ENCODE measurements around the gene SIGLEC1. TPM values are rescaled to one million over a fixed set of nuclear protein-coding genes. Genes with fewer than 3 reads are reported as not detected.

The SIGLEC1 gene
- total and polyA plus RNA-seq, 2 of the 8 experiments (the other 6 are each of a cell fraction or from before 2014, with no cell fraction given) = 0.02 TPM; not detected in 1

- Histone ChIP-seq H3K9me3 (ENCODE audit: insufficient read depth in 2 of 2, low read depth in 1 of 2, low read length in 1 of 2) (no peaks in the 10 kb centered on the region), H3K14ac (ENCODE audit: insufficient read length) (no peak overlapping the region), H4K20me1 (replicated peaks in 1 of 2; ENCODE audit: control insufficient read depth in 1 of 2, insufficient read depth in 2 of 2, low read length in 2 of 2) (no peaks in the 10 kb centered on the region), H3K27me3 (replicated peaks in 1 of 4; ENCODE audit: control insufficient read depth in 3 of 4, extremely low read depth in 1 of 4, insufficient read depth in 3 of 4, low read length in 3 of 4) (no peaks in the 10 kb centered on the region; a peak in 1 of 7 replicates), H2BK20ac (ENCODE audit: low read length) (no peak overlapping the region), H2AFZ (ENCODE audit: low read length) (no peak overlapping the region), H3K23me2 (ENCODE audit: low read depth, low read length) (peaks cover 2% of the 10 kb centered on the region; the same call in 1 of the 2 replicates), H2BK15ac (ENCODE audit: low read length) (no peak overlapping the region), H4K91ac (replicated peaks; ENCODE audit: insufficient read length, low read length) (no peak overlapping the region), H3K4ac (replicated peaks; ENCODE audit: insufficient read length, low read depth, low read length) (no peak overlapping the region), H3K18ac (ENCODE audit: extremely low read depth, low read length) (no peak overlapping the region), H2BK12ac (ENCODE audit: low read depth, low read length) (no peak overlapping the region), H3K4me3 (ENCODE audit: extremely low read depth in 1 of 4, insufficient read depth in 2 of 4, low read depth in 3 of 4, low read length in 4 of 4) (no peak overlapping the region), H3K79me2 (ENCODE audit: control insufficient read depth in 1 of 2, insufficient read depth in 2 of 2, low read length in 2 of 2) (no peaks in the 10 kb centered on the region), H3K9ac (replicated peaks in 1 of 4; ENCODE audit: extremely low read depth in 1 of 4, low read depth in 3 of 4, low read length in 3 of 4) (no peak overlapping the region), H3K27ac (ENCODE audit: low read depth, low read length) (no peak overlapping the region), H2AK5ac (ENCODE audit: low read depth, low read length) (no peak overlapping the region), H3K36me3 (ENCODE audit: control insufficient read depth in 2 of 4, insufficient read depth in 4 of 4, low read length in 3 of 4) (no peaks in the 10 kb centered on the region), H3K4me1 (replicated peaks in 1 of 4; ENCODE audit: control insufficient read depth in 3 of 4, insufficient read depth in 4 of 4, low read length in 3 of 4) (no peaks in the 10 kb centered on the region), H3K56ac (replicated peaks; ENCODE audit: insufficient read length, low read depth, low read length) (no peak overlapping the region), H4K8ac (ENCODE audit: extremely low read depth, insufficient read depth, low read length) (peak overlapping the region; percentile 22; the same call in 1 of the 2 replicates), H4K5ac (ENCODE audit: insufficient read length, low read depth, low read length) (no peak overlapping the region), H3K79me1 (ENCODE audit: low read depth, low read length) (no peaks in the 10 kb centered on the region), H3K23ac (ENCODE audit: insufficient read length) (no peak overlapping the region), H2BK120ac (replicated peaks; ENCODE audit: low read depth, low read length) (no peak overlapping the region), H3K4me2 (ENCODE audit: insufficient read depth in 1 of 2, low read depth in 2 of 2, low read length in 2 of 2) (no peak overlapping the region), H2BK5ac (ENCODE audit: low read depth, low read length) (no peak overlapping the region)
- ChIA-PET POLR2A (ENCODE audit: partially characterized antibody) (interaction anchor here (1.1 kb wide), 1 partner anchor 9 kb away, joined by 3 read pairs; no protein-coding TSS in a partner anchor), CTCF (ENCODE audit: partially characterized antibody) (interaction anchor here (0.9 to 45.1 kb wide), 9 partner anchors 7 to 143 kb away, joined by 3 to 1432 read pairs (median 4); partner anchors contain the start of genes ADAM33 and SIGLEC1)
- FAIRE-seq (no peak), DNase-seq (ENCODE audit: low read depth in 1 of 2, low spot score in 2 of 2) (no peak)
- WGBS, 2 experiments (ENCODE audit: extremely low coverage in 1 of 2, insufficient coverage in 1 of 2, insufficient read length in 1 of 2, insufficient replicate concordance in 2 of 2, low coverage in 1 of 2, low lambda C conversion rate in 2 of 2, missing lambda C conversion rate in 1 of 2) = 81% methylated on average over 10 of the region's 10 CpGs; no CpG with 5 or more reads in 1 of the 2 experiments
- TF ChIP-seq CREB1 (IDR thresholded peaks at IDR 0.05) = no peak
- no peak for TF ChIP-seq CBX8 (IDR thresholded peaks at IDR 0.05; ENCODE audit: borderline replicate concordance, low read depth, low read length)
- TF ChIP-seq E2F6 (IDR thresholded peaks at IDR 0.05) = no peak
- TF ChIP-seq EGR1 (IDR thresholded peaks at IDR 0.05; ENCODE audit: borderline replicate concordance, low read depth, low read length) = no peak
- no peak for TF ChIP-seq ATF2 (IDR thresholded peaks at IDR 0.05; ENCODE audit: low read length)
- no peak for TF ChIP-seq EZH2 (IDR thresholded peaks at IDR 0.05; ENCODE audit: low read depth, low read length, severe bottlenecking)
- no peak for TF ChIP-seq RNF2 (IDR thresholded peaks at IDR 0.05; ENCODE audit: borderline replicate concordance, low read depth, low read length, missing control alignments, poor library complexity, severe bottlenecking)
- TF ChIP-seq FOSL1 (IDR thresholded peaks at IDR 0.05; ENCODE audit: insufficient read depth, low read depth, low read length) = no peak
- no peak for TF ChIP-seq JUN (IDR thresholded peaks at IDR 0.05; ENCODE audit: low read depth, low read length)
Observed at GRCh38 chr20:3706774-3707507, 5.5 kb downstream of the SIGLEC1 start.

Measured in H1 (cell line).